Vagina (tissue), 2 donors: ENCODE measurements around the gene TMEM220.

Experiments used
- POLR2A ChIP-seq, 2 donors: fragments of 450-650 bp; IDR thresholded peaks; one replicate each; pipeline ENCODE4 v1.6.1; 2017; ENCODE audit warnings: antibody characterized with exemption in 2 of 2, mild to moderate bottlenecking in 2 of 2, moderate library complexity in 2 of 2
- TF ChIP-seq, protein P1 (sequence below), 3 experiments: fragments of 450-650 bp in 2 of 3; fragments of 200-600 bp in 1 of 3; sonication (generic) in 1 of 3; IDR thresholded peaks; one replicate each; pipeline ENCODE4 v1.5.1; 2017 to 2019; ENCODE audit warnings: antibody characterized with exemption in 3 of 3, mild to moderate bottlenecking in 2 of 3, moderate library complexity in 2 of 3

GRCh38 chr17:10777131-10777807, 47.4 kb upstream of the TMEM220 start:
- TF ChIP-seq, protein P1, sequence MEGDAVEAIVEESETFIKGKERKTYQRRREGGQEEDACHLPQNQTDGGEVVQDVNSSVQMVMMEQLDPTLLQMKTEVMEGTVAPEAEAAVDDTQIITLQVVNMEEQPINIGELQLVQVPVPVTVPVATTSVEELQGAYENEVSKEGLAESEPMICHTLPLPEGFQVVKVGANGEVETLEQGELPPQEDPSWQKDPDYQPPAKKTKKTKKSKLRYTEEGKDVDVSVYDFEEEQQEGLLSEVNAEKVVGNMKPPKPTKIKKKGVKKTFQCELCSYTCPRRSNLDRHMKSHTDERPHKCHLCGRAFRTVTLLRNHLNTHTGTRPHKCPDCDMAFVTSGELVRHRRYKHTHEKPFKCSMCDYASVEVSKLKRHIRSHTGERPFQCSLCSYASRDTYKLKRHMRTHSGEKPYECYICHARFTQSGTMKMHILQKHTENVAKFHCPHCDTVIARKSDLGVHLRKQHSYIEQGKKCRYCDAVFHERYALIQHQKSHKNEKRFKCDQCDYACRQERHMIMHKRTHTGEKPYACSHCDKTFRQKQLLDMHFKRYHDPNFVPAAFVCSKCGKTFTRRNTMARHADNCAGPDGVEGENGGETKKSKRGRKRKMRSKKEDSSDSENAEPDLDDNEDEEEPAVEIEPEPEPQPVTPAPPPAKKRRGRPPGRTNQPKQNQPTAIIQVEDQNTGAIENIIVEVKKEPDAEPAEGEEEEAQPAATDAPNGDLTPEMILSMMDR (IDR thresholded peaks at IDR 0.05), result no peak
- no peak for TF ChIP-seq POLR2A (IDR thresholded peaks at IDR 0.05)
